AG04450 (cell line): Measurements from ENCODE around the gene KLF2. TPM values are rescaled to one million over a fixed set of nuclear protein-coding genes. Genes with fewer than 3 reads are reported as not detected.
A peak's percentile ranks its signal among the peaks of the same experiment; 100 is the strongest.

Experiments used
- CTCF ChIA-PET: fragments of 300-600, 350-600 bp; formaldehyde crosslinking; extraction: SDS; loops from one replicate; lab custom pipeline; 2022; ENCODE audit warnings: antibody characterized with exemption, inconsistent platforms; lab: Charles Lee
- POLR2A ChIA-PET: fragments of 350-600 bp; formaldehyde crosslinking; extraction: SDS; loops from one replicate; lab custom pipeline; 2021; ENCODE audit warnings: antibody characterized with exemption, inconsistent platforms; lab: Yijun Ruan, JAX
- DNase-seq: peaks from one replicate; pipeline ENCODE4 v3.0.0-alpha.2; 2011; ENCODE audit warnings: low read depth, low spot score
- H3K27ac ChIP-seq: one replicate; pipeline ENCODE4 v1.5.1; 2012; ENCODE audit warnings: low read depth, low read length, control low read depth
- H3K27me3 ChIP-seq: one replicate; pipeline ENCODE4 v1.6.0; 2012; ENCODE audit warnings: low read length; ENCODE audit not compliant: control insufficient read depth, insufficient read depth
- H3K4me3 ChIP-seq: 2 replicates; pipeline ENCODE4 v1.5.1; 2011; ENCODE audit warnings: mild to moderate bottlenecking, low read depth, low read length, control low read depth
- H3K9me3 ChIP-seq: 2 replicates; pipeline ENCODE4 v1.5.1; 2012; ENCODE audit warnings: low read length; ENCODE audit not compliant: control insufficient read depth, insufficient read depth
- CTCF ChIP-seq: IDR thresholded peaks from 2 replicates; pipeline ENCODE4 v1.5.1; 2011; ENCODE audit warnings: low read depth, low read length, control low read depth, inconsistent platforms
- polyA minus RNA-seq: library from RNA; depleted of rRNA, polyadenylated mRNA; stranded (reverse); fragments of >200 nt; gene quantifications from 2 replicates; pipeline ENCODE4 v1.2.3, GENCODE V29; 2011; rRNA and poly(A)+ RNA removed
- polyA plus RNA-seq: library from polyadenylated mRNA; depleted of rRNA; stranded (reverse); fragments of >200 nt; gene quantifications from 2 replicates; pipeline ENCODE4 v1.2.3, GENCODE V29; 2011; rRNA removed

Gene KLF2
- polyA plus RNA-seq: 0.60 and 1.5 TPM in 2 replicates
- 1.2 and 1.4 TPM in 2 replicates for polyA minus RNA-seq

- peak within 1 kb of the TSS; percentile 72 for H3K4me3 ChIP-seq
- peak within 1 kb of the TSS; percentile 87 for H3K27ac ChIP-seq
- H3K27me3 ChIP-seq: no peaks in the 10 kb centered on the region
- peak; percentile 67 for DNase-seq
- ChIA-PET CTCF (no interaction called here), POLR2A (interaction anchor here (0.6 to 1.7 kb wide), 21 partner anchors 9 to 251 kb away, joined by 3 to 43 read pairs (median 5); partner anchors contain the start of gene AP1M1)
- no peak for TF ChIP-seq CTCF
- H3K9me3 ChIP-seq: peaks cover 4% of the 10 kb centered on the region; the same call in 1 of the 2 replicates
These were observed at the start of gene KLF2 for GRCh38 chr19:16324384-16325160. TSS of gene KLF2 (plus strand) at chr19:16324826. CDS start at chr19:16324924, 98 bp downstream.

- no peak for DNase-seq
These were observed 44.3 kb upstream of the KLF2 start for GRCh38 chr19:16280306-16280705.

GRCh38 chr19:16281743-16282142 lies 42.9 kb upstream of the KLF2 start:
- no peak for DNase-seq
- Histone ChIP-seq H3K27ac (no peak overlapping the region), H3K4me3 (no peak overlapping the region), H3K27me3 (peaks cover 5% of the 10 kb centered on the region), H3K9me3 (no peaks in the 10 kb centered on the region; the same call in 1 of the 2 replicates)
- CTCF ChIA-PET: no interaction called here
- no peak for TF ChIP-seq CTCF
- POLR2A ChIA-PET: interaction anchor here (1.3 kb wide), 1 partner anchor 43 kb away, joined by 3 read pairs; the partner anchor contains the start of gene KLF2

More at GRCh38 chr19:16280306-16280705, 44.3 kb upstream of the KLF2 start:
- ChIA-PET CTCF (no interaction called here), POLR2A (no interaction called here)
- no peak overlapping the region for H3K27ac ChIP-seq
- H3K9me3 ChIP-seq: no peaks in the 10 kb centered on the region; the same call in 1 of the 2 replicates
- H3K27me3 ChIP-seq: peaks cover 7% of the 10 kb centered on the region
- H3K4me3 ChIP-seq: no peak overlapping the region
- no peak for TF ChIP-seq CTCF

- peak overlapping the region; percentile 84 for H3K27ac ChIP-seq
- peaks cover 4% of the 10 kb centered on the region for H3K27me3 ChIP-seq
- CTCF ChIA-PET: interaction anchor here (0.6 to 1.5 kb wide), 2 partner anchors 99 to 116 kb away, joined by 4 to 6 read pairs; no protein-coding TSS in a partner anchor
- POLR2A ChIA-PET: interaction anchor here (0.6 to 1.5 kb wide), 5 partner anchors 9 to 56 kb away, joined by 3 to 9 read pairs (median 5); partner anchors contain the start of gene KLF2
- no peak for TF ChIP-seq CTCF
- H3K4me3 ChIP-seq: peak overlapping the region; percentile 20; the same call in 1 of the 2 replicates
- no peaks in the 10 kb centered on the region; the same call in 1 of the 2 replicates for H3K9me3 ChIP-seq
- peak; percentile 16 for DNase-seq
These were observed 41.2 kb upstream of the KLF2 start for GRCh38 chr19:16283210-16284061.
